Neuron (in vitro differentiated cells): Measurements from ENCODE around the gene CNNM1.

ENCODE experiments used
- H2AFZ ChIP-seq: one replicate; pipeline ENCODE4 v1.6.1; 2013; ENCODE audit warnings: low read depth, mild to moderate bottlenecking, inconsistent platforms, low read length, moderate library complexity
- H3K27me3 ChIP-seq: one replicate; pipeline ENCODE4 v1.6.1; 2013; ENCODE audit warnings: low read length; ENCODE audit not compliant: insufficient read depth
- H3K36me3 ChIP-seq: one replicate; pipeline ENCODE4 v1.6.1; 2013; ENCODE audit warnings: low read length; ENCODE audit not compliant: insufficient read depth
- H3K4me1 ChIP-seq: one replicate; pipeline ENCODE4 v1.6.1; 2013; ENCODE audit warnings: low read length; ENCODE audit not compliant: insufficient read depth
- H3K4me3 ChIP-seq: 2 replicates; pipeline ENCODE4 v1.5.1; 2013; ENCODE audit warnings: mild to moderate bottlenecking, low read length, moderate library complexity
- H3K9me3 ChIP-seq: one replicate; pipeline ENCODE4 v1.6.1; 2013; ENCODE audit warnings: low read length

The CNNM1 gene

GRCh38 chr10:99432047-99432446, 102.9 kb downstream of the CNNM1 start:
- Histone ChIP-seq H3K27me3 (no peaks in the 10 kb centered on the region), H3K9me3 (no peaks in the 10 kb centered on the region), H3K36me3 (no peaks in the 10 kb centered on the region), H2AFZ (no peak overlapping the region), H3K4me3 (peak overlapping the region; percentile 94), H3K4me1 (peaks cover 13% of the 10 kb centered on the region)

- Histone ChIP-seq H3K36me3 (peaks cover 2% of the 10 kb centered on the region), H3K27me3 (no peaks in the 10 kb centered on the region), H3K9me3 (no peaks in the 10 kb centered on the region), H3K4me1 (peaks cover 13% of the 10 kb centered on the region), H2AFZ (no peak overlapping the region), H3K4me3 (no peak overlapping the region)
These were observed 103.7 kb downstream of the CNNM1 start for GRCh38 chr10:99432881-99433280.

- Histone ChIP-seq H2AFZ (no peak overlapping the region), H3K9me3 (no peaks in the 10 kb centered on the region), H3K36me3 (peaks cover 4% of the 10 kb centered on the region), H3K4me1 (peaks cover 13% of the 10 kb centered on the region), H3K27me3 (no peaks in the 10 kb centered on the region), H3K4me3 (no peak overlapping the region)
These were observed 104.3 kb downstream of the CNNM1 start for GRCh38 chr10:99433378-99434020.

DNA sequence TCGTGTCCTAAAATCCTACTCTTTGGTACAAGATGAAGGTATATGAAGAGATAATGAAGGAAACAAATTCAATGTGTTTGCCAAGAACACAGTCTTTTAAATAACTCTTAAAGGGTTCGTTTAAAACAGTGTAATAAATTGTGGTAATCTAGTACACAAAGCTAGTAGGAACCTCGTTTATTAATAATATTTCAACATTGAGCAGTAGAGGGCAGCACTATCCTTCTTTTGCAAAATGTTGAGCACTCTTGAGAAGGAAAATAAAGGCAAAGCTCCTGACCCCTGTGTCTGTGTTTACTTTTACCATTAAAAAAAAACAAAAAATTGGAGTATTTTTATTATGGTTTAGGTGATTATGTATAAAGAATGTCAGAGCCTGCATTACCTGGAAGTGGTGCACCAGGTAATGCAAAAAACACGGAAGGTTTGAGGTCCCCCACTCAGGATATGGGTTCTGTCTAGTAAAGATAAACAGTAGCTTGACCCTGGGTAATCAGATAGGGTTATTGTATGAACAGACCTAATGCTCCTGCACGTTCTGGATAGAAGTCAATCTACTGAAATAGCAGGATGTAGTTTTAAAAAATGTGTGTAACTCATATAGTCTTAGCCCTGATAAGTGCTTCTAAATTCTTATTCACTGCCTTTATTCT, 107.0 kb downstream of the CNNM1 start:
- Histone ChIP-seq H2AFZ (no peak overlapping the region), H3K9me3 (no peaks in the 10 kb centered on the region), H3K4me3 (no peak overlapping the region), H3K4me1 (peaks cover 6% of the 10 kb centered on the region), H3K36me3 (peaks cover 4% of the 10 kb centered on the region), H3K27me3 (no peaks in the 10 kb centered on the region)

DNA sequence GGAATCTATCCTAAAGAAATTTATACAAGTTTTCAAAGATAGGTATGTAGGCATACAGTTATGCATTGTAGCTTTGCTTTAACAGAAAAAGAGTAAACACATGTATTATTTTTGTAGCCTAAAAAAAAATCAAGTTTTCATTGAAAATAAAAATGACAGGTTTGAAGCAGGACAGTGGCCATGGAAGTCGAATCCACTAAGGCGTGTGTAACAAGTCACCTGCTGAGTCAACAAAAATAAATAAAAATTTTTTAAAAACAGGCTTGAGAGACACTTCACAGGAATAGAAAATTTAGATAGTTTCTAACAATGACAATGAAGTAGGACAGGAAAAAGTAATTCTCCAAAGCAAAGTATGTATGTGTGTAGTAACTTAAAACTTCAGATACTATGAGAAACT, 109.7 kb downstream of the CNNM1 start:
- Histone ChIP-seq H3K4me1 (no peaks in the 10 kb centered on the region), H3K36me3 (peaks cover 4% of the 10 kb centered on the region), H3K9me3 (no peaks in the 10 kb centered on the region), H3K27me3 (no peaks in the 10 kb centered on the region), H2AFZ (no peak overlapping the region), H3K4me3 (no peak overlapping the region)

GRCh38 chr10:99442394-99442793, 113.2 kb downstream of the CNNM1 start:
- Histone ChIP-seq H3K27me3 (peaks cover 11% of the 10 kb centered on the region), H3K36me3 (peaks cover 4% of the 10 kb centered on the region), H2AFZ (no peak overlapping the region), H3K9me3 (no peaks in the 10 kb centered on the region), H3K4me3 (no peak overlapping the region), H3K4me1 (peaks cover 3% of the 10 kb centered on the region)

GRCh38 chr10:99443500-99443899, 114.3 kb downstream of the CNNM1 start:
- Histone ChIP-seq H3K27me3 (peaks cover 12% of the 10 kb centered on the region), H3K4me3 (no peak overlapping the region), H3K36me3 (no peaks in the 10 kb centered on the region), H2AFZ (no peak overlapping the region), H3K4me1 (peaks cover 3% of the 10 kb centered on the region), H3K9me3 (no peaks in the 10 kb centered on the region)
